K562 (cell line): ENCODE measurements around the gene MYG1. TPM values are rescaled to one million over a fixed set of nuclear protein-coding genes. Genes with fewer than 3 reads are reported as not detected.

Source experiments
- BCOR ChIP-seq: fragments of 450-650 bp; IDR thresholded peaks from 2 replicates; pipeline ENCODE4 v1.6.1; 2016
- CBX5 ChIP-seq: IDR thresholded peaks from 2 replicates; pipeline ENCODE4 v1.6.1; 2014; ENCODE audit warnings: low read depth, borderline replicate concordance
- CXXC5 ChIP-seq: fragments of 250-450 bp; sonication (Bioruptor Pico); IDR thresholded peaks from 2 replicates; pipeline ENCODE4 v1.8.0; 2022; ENCODE audit warnings: inconsistent platforms, mild to moderate bottlenecking, moderate library complexity
- ESRRA ChIP-seq: fragments of 450-650 bp; IDR thresholded peaks from 2 replicates; pipeline ENCODE4 v1.6.1; 2014; ENCODE audit warnings: low read depth, mild to moderate bottlenecking, moderate library complexity, borderline replicate concordance
- JUND ChIP-seq, 2 experiments: IDR thresholded peaks; 2 replicates in 1 of 2; 3 replicates in 1 of 2; pipeline ENCODE4 v1.6.1; 2011; ENCODE audit warnings: borderline replicate concordance in 2 of 2, low read depth in 2 of 2, low read length in 2 of 2, improper control_type of control experiment in 1 of 2, missing biosample characterization in 1 of 2, missing genetic modification characterization in 1 of 2, missing genetic modification reagents in 1 of 2
- KAT7 ChIP-seq: sonication (generic); formaldehyde crosslinking; IDR thresholded peaks from 2 replicates; pipeline ENCODE4 v1.8.0; 2022; ENCODE audit warnings: missing genetic modification reagents, mild to moderate bottlenecking, borderline replicate concordance
- RAD21 ChIP-seq, 2 experiments: fragments of 250-450 bp in 1 of 2; fragments of 450-650 bp in 1 of 2; sonication (Bioruptor Pico) in 1 of 2; formaldehyde crosslinking in 1 of 2; IDR thresholded peaks in 1 of 2; conservative IDR thresholded peaks in 1 of 2; 2 replicates each; pipeline versions ENCODE4 v1.4.0 to v1.8.0; 2020 to 2022; ENCODE audit warnings: mild to moderate bottlenecking in 2 of 2, moderate library complexity in 1 of 2
- SRSF3 ChIP-seq: fragments of 200-400 bp; formaldehyde crosslinking; IDR thresholded peaks from 2 replicates; pipeline ENCODE4 v1.6.1; 2016; ENCODE audit warnings: mild to moderate bottlenecking, low read length, moderate library complexity; ENCODE audit not compliant: insufficient read depth
- polyA plus RNA-seq, 8 experiments: library from polyadenylated mRNA; depleted of rRNA in 4 of 8; stranded (reverse) in 5 of 8; unstranded in 3 of 8; fragments of >200 nt; fragmentation: Nextera tagmentation in 2 of 8; fragmentation: Illumina TruSeq in 1 of 8; extraction: Ambion mirVana in 2 of 8; extraction: Trizol in 1 of 8; gene quantifications; 2 replicates each; pipeline versions ENCODE4 v1.2.1 to v1.2.3, GENCODE V29; 2011 to 2014; ENCODE audit warnings: inconsistent platforms in 1 of 8, missing spikeins in 1 of 8
- total RNA-seq, 7 experiments: library from RNA; depleted of rRNA in 6 of 7; stranded (reverse); fragments of >200 nt in 6 of 7; fragmentation: Illumina TruSeq in 2 of 7; extraction: Trizol in 2 of 7; gene quantifications; 2 replicates each; pipeline versions ENCODE4 v1.2.1 to v1.2.3, GENCODE V29; 2011 to 2021; ENCODE audit warnings: low replicate concordance in 1 of 7
- TF ChIP-seq, protein P1 (sequence below), 2 experiments: fragments of 450-650 bp; formaldehyde crosslinking in 1 of 2; IDR thresholded peaks; 2 replicates each; pipeline versions ENCODE4 v1.4.0 to v1.6.1; 2014 to 2020; ENCODE audit warnings: mild to moderate bottlenecking in 2 of 2, borderline replicate concordance in 1 of 2, low read depth in 1 of 2
- TF ChIP-seq, protein P2 (sequence below): fragments of 450-650 bp; conservative IDR thresholded peaks from 2 replicates; pipeline ENCODE4 v1.6.1; 2016; ENCODE audit warnings: missing genetic modification characterization, low read depth, mild to moderate bottlenecking, missing compliant biosample characterization, moderate library complexity
- TF ChIP-seq, protein P3 (sequence below): fragments of 450-650 bp; IDR thresholded peaks from 2 replicates; pipeline ENCODE4 v1.6.1; 2016; ENCODE audit warnings: borderline replicate concordance
- TF ChIP-seq, protein P4 (sequence below), 3 experiments: fragments of 200-800 bp in 1 of 3; sonication (Bioruptor generic) in 1 of 3; sonication (generic) in 1 of 3; formaldehyde crosslinking in 1 of 3; IDR thresholded peaks; 2 replicates each; pipeline versions ENCODE4 v1.6.1 to v1.8.0; 2016 to 2022; ENCODE audit warnings: mild to moderate bottlenecking in 2 of 3, missing compliant biosample characterization in 2 of 3, missing genetic modification characterization in 2 of 3, missing genetic modification reagents in 1 of 3

The MYG1 gene
- total and polyA plus RNA-seq, 9 of the 15 experiments (the other 6 are each of a cell fraction or from before 2014, with no cell fraction given) = 0.45 to 5.6 (median 2.1) TPM

DNA sequence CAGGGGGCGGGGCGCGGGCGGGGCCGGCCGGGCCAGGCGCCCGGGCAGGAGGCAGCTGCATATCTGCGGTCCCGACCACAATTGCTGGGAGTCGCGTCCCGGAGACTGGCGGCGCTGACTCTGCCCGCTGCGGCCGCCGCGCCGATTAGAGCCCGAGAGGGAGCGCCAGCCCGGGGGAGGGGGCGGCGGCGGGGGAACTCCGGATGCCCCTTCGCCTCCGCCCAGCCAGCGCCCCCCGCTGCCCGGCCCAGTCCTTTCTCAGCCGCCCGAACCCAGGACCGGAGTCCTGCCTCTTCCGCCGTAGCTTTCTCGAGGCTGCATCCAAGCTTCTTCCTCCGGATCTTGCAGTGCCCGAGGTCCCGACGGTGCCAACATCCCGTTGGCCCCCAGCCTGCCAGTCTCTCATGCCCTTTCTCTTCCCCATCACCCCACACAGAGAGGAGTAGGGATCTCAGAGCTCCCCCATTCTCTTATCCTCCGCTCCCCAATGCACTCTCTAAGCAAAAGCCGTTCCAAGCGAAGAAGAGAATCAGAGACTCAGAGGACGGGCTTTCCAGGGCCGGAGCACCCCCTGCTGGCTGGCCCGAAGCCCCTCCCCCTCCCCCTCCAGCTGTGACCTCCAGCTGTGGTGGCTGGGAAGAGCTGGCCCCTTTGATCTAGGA, 45.5 kb downstream of the MYG1 start (continued):
- TF ChIP-seq, protein P1, sequence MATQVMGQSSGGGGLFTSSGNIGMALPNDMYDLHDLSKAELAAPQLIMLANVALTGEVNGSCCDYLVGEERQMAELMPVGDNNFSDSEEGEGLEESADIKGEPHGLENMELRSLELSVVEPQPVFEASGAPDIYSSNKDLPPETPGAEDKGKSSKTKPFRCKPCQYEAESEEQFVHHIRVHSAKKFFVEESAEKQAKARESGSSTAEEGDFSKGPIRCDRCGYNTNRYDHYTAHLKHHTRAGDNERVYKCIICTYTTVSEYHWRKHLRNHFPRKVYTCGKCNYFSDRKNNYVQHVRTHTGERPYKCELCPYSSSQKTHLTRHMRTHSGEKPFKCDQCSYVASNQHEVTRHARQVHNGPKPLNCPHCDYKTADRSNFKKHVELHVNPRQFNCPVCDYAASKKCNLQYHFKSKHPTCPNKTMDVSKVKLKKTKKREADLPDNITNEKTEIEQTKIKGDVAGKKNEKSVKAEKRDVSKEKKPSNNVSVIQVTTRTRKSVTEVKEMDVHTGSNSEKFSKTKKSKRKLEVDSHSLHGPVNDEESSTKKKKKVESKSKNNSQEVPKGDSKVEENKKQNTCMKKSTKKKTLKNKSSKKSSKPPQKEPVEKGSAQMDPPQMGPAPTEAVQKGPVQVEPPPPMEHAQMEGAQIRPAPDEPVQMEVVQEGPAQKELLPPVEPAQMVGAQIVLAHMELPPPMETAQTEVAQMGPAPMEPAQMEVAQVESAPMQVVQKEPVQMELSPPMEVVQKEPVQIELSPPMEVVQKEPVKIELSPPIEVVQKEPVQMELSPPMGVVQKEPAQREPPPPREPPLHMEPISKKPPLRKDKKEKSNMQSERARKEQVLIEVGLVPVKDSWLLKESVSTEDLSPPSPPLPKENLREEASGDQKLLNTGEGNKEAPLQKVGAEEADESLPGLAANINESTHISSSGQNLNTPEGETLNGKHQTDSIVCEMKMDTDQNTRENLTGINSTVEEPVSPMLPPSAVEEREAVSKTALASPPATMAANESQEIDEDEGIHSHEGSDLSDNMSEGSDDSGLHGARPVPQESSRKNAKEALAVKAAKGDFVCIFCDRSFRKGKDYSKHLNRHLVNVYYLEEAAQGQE (IDR thresholded peaks at IDR 0.05; ENCODE audit: borderline replicate concordance) = peak; percentile 86
- TF ChIP-seq, protein P1 (CRISPR knock-in tag; IDR thresholded peaks at IDR 0.05; ENCODE audit: low read depth) = no peak
- TF ChIP-seq, protein P2, sequence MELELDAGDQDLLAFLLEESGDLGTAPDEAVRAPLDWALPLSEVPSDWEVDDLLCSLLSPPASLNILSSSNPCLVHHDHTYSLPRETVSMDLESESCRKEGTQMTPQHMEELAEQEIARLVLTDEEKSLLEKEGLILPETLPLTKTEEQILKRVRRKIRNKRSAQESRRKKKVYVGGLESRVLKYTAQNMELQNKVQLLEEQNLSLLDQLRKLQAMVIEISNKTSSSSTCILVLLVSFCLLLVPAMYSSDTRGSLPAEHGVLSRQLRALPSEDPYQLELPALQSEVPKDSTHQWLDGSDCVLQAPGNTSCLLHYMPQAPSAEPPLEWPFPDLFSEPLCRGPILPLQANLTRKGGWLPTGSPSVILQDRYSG (tag) = no peak
- TF ChIP-seq SRSF3 (no peak), KAT7 (0 out of 2 replicates have a peak, but pooled peaks have one; percentile 41), JUND (IDR thresholded peaks at IDR 0.05; ENCODE audit: borderline replicate concordance, low read depth, low read length) (no peak), JUND (tag; IDR thresholded peaks at IDR 0.05; ENCODE audit: borderline replicate concordance, low read depth, low read length) (no peak; the same call in 2 of the 3 replicates), RAD21 (CRISPR knock-in tag; conservative IDR thresholded peaks at IDR 0.05 in 1 of 2, IDR thresholded peaks at IDR 0.05 in 1 of 2) (peak; percentile 92 to 96), BCOR (peak; percentile 77), CXXC5 (CRISPR knock-in tag) (peak; percentile 63; the same call in 1 of the 2 replicates), CBX5 (no peak), ESRRA (peak; percentile 50; the same call in 1 of the 2 replicates)
- TF ChIP-seq, protein P3, sequence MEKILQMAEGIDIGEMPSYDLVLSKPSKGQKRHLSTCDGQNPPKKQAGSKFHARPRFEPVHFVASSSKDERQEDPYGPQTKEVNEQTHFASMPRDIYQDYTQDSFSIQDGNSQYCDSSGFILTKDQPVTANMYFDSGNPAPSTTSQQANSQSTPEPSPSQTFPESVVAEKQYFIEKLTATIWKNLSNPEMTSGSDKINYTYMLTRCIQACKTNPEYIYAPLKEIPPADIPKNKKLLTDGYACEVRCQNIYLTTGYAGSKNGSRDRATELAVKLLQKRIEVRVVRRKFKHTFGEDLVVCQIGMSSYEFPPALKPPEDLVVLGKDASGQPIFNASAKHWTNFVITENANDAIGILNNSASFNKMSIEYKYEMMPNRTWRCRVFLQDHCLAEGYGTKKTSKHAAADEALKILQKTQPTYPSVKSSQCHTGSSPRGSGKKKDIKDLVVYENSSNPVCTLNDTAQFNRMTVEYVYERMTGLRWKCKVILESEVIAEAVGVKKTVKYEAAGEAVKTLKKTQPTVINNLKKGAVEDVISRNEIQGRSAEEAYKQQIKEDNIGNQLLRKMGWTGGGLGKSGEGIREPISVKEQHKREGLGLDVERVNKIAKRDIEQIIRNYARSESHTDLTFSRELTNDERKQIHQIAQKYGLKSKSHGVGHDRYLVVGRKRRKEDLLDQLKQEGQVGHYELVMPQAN = peak; percentile 70
- TF ChIP-seq, protein P4, sequence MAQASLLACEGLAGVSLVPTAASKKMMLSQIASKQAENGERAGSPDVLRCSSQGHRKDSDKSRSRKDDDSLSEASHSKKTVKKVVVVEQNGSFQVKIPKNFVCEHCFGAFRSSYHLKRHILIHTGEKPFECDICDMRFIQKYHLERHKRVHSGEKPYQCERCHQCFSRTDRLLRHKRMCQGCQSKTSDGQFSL (CRISPR knock-in tag; IDR thresholded peaks at IDR 0.05) = no peak; the same call in 1 of the 2 replicates
- TF ChIP-seq, protein P4 (tag; IDR thresholded peaks at IDR 0.05) = peak in 1 of 2 experiments; percentile 66; a peak in 1 of 4 replicates
